Parathyroid adenoma (tissue), 2 donors: ENCODE measurements around the gene SMOC2.

Source experiments
- H2AFZ ChIP-seq: fragments of 300-600 bp; sonication (generic); one replicate; pipeline ENCODE4 v1.7.0; 2017; ENCODE audit warnings: antibody characterized with exemption, mild to moderate bottlenecking
- H3K27ac ChIP-seq: fragments of 300-600 bp; sonication (generic); one replicate; pipeline ENCODE4 v1.7.0; 2017
- H3K27me3 ChIP-seq: fragments of 300-600 bp; sonication (generic); one replicate; pipeline ENCODE4 v1.7.0; 2017; ENCODE audit warnings: low read length; ENCODE audit not compliant: control insufficient read depth, insufficient read depth
- H3K36me3 ChIP-seq: fragments of 300-600 bp; sonication (generic); one replicate; pipeline ENCODE4 v1.7.0; 2017; ENCODE audit warnings: low read length; ENCODE audit not compliant: control insufficient read depth, insufficient read depth
- H3K4me1 ChIP-seq: fragments of 300-600 bp; sonication (generic); one replicate; pipeline ENCODE4 v1.7.0; 2017; ENCODE audit warnings: control low read depth
- H3K4me2 ChIP-seq: fragments of 300-600 bp; sonication (generic); one replicate; pipeline ENCODE4 v1.7.0; 2017; ENCODE audit warnings: low read length
- H3K4me3 ChIP-seq: fragments of 300-600 bp; sonication (generic); one replicate; pipeline ENCODE4 v1.7.0; 2017; ENCODE audit warnings: low read depth, low read length
- H3K79me2 ChIP-seq: fragments of 300-600 bp; sonication (generic); one replicate; pipeline ENCODE4 v1.7.0; 2017; ENCODE audit warnings: control low read depth
- H3K9ac ChIP-seq: fragments of 300-600 bp; sonication (generic); one replicate; pipeline ENCODE4 v1.7.0; 2017; ENCODE audit warnings: mild to moderate bottlenecking
- H3K9me3 ChIP-seq: fragments of 300-600 bp; sonication (generic); one replicate; pipeline ENCODE4 v1.7.0; 2017; ENCODE audit warnings: low read length; ENCODE audit not compliant: control insufficient read depth
- TF ChIP-seq, protein P1 (sequence below): fragments of 300-600 bp; sonication (generic); IDR thresholded peaks from one replicate; pipeline ENCODE4 v1.7.0; 2017; ENCODE audit warnings: antibody characterized with exemption, mild to moderate bottlenecking
- donor health status: primary hyperparathyroidism.

The SMOC2 gene

DNA sequence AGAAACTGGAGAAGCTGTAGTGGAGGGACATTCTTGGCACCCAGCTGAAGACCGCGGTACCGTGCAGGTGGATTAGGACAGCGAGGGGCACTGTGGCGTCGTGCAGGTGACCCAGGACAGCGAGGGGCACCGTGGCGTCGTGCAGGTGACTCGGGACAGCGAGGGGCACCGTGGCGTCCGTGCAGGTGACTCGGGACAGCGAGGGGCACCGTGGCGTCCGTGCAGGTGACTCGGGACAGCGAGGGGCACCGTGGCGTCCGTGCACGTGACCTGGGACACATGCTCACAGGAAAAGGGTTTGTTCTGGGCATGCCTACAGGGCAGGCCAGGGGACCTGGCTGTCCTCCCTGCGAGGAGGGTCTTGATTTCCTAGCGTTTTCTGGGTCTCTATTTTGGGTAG lies 29.2 kb upstream of the SMOC2 start:
- H3K4me3 ChIP-seq = no peak overlapping the region
- H3K27ac ChIP-seq = no peak overlapping the region
- H3K9ac ChIP-seq = no peak overlapping the region
- H3K79me2 ChIP-seq = no peaks in the 10 kb centered on the region
- TF ChIP-seq, protein P1, sequence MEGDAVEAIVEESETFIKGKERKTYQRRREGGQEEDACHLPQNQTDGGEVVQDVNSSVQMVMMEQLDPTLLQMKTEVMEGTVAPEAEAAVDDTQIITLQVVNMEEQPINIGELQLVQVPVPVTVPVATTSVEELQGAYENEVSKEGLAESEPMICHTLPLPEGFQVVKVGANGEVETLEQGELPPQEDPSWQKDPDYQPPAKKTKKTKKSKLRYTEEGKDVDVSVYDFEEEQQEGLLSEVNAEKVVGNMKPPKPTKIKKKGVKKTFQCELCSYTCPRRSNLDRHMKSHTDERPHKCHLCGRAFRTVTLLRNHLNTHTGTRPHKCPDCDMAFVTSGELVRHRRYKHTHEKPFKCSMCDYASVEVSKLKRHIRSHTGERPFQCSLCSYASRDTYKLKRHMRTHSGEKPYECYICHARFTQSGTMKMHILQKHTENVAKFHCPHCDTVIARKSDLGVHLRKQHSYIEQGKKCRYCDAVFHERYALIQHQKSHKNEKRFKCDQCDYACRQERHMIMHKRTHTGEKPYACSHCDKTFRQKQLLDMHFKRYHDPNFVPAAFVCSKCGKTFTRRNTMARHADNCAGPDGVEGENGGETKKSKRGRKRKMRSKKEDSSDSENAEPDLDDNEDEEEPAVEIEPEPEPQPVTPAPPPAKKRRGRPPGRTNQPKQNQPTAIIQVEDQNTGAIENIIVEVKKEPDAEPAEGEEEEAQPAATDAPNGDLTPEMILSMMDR = no peak
- H3K4me1 ChIP-seq = no peaks in the 10 kb centered on the region
- H3K9me3 ChIP-seq = no peaks in the 10 kb centered on the region
- no peaks in the 10 kb centered on the region for H3K36me3 ChIP-seq
- no peaks in the 10 kb centered on the region for H3K27me3 ChIP-seq
- H3K4me2 ChIP-seq = no peak overlapping the region
- H2AFZ ChIP-seq = no peak overlapping the region

DNA sequence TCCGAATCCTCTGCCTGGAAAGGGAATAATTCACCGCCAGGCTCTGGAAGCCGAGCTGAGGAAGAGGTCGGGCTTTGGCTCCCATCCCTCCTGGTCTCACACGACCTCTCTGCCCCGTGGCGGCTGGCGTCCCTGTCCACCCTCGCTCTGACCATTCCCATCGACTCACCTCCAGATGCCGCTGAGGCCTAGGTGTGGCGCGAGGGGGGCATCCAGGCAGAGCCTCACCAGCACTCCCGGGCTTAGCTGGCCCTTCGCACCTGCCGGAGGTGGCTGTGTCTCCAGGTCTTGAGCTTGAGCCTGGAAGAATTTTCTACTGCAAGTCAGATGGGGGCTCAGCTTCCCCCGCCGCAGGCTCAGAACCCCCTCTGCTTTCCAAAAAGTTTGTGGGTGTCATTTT lies 28.5 kb upstream of the SMOC2 start:
- no peak overlapping the region for H3K4me2 ChIP-seq
- no peaks in the 10 kb centered on the region for H3K4me1 ChIP-seq
- no peak overlapping the region for H3K9ac ChIP-seq
- no peaks in the 10 kb centered on the region for H3K36me3 ChIP-seq
- H3K27me3 ChIP-seq = no peaks in the 10 kb centered on the region
- no peak overlapping the region for H3K27ac ChIP-seq
- TF ChIP-seq, protein P1 = no peak
- H3K4me3 ChIP-seq = no peak overlapping the region
- no peaks in the 10 kb centered on the region for H3K9me3 ChIP-seq
- H2AFZ ChIP-seq = no peak overlapping the region
- no peaks in the 10 kb centered on the region for H3K79me2 ChIP-seq

DNA sequence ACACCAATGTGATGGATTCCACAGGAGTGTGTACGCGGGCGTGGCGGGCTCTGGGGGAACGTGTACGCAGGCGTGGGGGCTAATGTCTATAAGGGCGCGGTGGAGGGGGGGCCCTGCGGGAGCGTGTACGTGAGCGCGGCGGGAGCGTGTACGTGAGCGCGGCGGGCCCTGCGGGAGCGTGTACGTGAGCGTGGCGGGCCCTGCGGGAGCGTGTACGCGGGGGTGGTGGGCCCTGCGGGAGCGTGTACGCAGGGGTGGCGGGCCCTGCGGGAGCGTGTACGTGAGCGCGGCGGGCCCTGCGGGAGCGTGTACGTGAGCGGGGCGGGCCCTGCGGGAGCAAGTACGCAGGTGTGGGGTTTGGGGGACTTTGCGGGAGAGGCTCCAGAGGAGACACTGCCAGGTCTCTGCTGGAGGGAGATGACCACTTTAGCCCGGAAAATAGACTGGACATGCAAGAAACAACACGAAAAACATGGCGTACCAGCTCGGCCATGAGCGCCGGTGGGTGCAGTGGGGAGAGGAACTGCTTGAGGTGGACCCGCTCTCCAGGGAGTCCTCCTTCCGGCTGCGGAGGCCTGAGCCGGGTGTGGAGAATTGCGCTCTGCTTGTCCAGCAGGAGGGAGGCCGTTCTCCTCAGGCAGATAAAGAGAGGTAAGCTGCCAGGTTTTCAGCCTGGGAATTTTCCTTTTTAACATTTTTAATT lies 27.8 kb upstream of the SMOC2 start:
- Histone ChIP-seq H3K79me2 (no peaks in the 10 kb centered on the region), H3K4me1 (no peaks in the 10 kb centered on the region), H3K27me3 (no peaks in the 10 kb centered on the region), H3K36me3 (no peaks in the 10 kb centered on the region), H3K9me3 (no peaks in the 10 kb centered on the region), H3K4me3 (no peak overlapping the region), H3K9ac (no peak overlapping the region), H3K4me2 (no peak overlapping the region), H3K27ac (no peak overlapping the region), H2AFZ (no peak overlapping the region)
- TF ChIP-seq, protein P1 = no peak

DNA sequence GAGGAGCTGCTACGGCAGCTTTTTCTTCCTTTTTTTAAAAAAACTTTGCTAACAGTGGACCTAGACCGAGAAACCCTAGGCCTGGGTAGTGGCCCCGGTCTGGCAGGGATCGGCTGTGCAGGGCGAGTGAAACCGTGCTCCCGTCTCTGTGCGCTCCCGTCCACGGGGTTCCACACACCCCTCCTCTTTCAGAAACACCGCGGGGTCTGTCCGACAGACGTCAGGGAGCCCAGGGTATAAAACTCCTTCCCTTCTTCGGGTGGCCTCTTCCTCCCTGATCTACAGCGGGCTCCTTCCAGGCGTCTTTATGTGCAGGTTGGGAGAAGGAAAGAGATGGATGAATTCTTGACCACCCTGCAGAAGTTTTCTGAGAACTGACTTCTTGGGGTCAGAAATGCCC lies 27.1 kb upstream of the SMOC2 start:
- Histone ChIP-seq H3K4me2 (no peak overlapping the region), H3K27me3 (no peaks in the 10 kb centered on the region), H3K79me2 (no peaks in the 10 kb centered on the region), H3K9ac (no peak overlapping the region), H3K36me3 (no peaks in the 10 kb centered on the region), H3K4me3 (no peak overlapping the region), H3K27ac (no peak overlapping the region), H3K4me1 (no peaks in the 10 kb centered on the region), H3K9me3 (no peaks in the 10 kb centered on the region), H2AFZ (no peak overlapping the region)
- TF ChIP-seq, protein P1 = no peak
